ENCODE data around the gene IL1A. TPM values are rescaled to one million over a fixed set of nuclear protein-coding genes. Genes with fewer than 3 reads are reported as not detected.

IL1A gene
- polyA plus RNA-seq, 1 of the 3 experiments (the other 2 are of a cell fraction), result not detected

GRCh38 chr2:112756207-112756606 lies 28.1 kb downstream of the IL1A start:
- Histone ChIP-seq H3K9me2 (no peaks in the 10 kb centered on the region), H3K9me3 (no peaks in the 10 kb centered on the region), H2AFZ (ENCODE audit: low read depth) (no peak overlapping the region), H3K27me3 (ENCODE audit: insufficient read depth) (no peaks in the 10 kb centered on the region), H3K4me1 (ENCODE audit: control insufficient read depth in 1 of 2, insufficient read depth in 2 of 2, low read depth in 1 of 2, low read length in 1 of 2) (peaks cover 0 to 3% of the 10 kb centered on the region in 2 experiments; a peak in 1 of 4 replicates), H3K27ac (ENCODE audit: low read depth in 2 of 2, low read length in 1 of 2) (no peak overlapping the region), H3K4me2 (no peak overlapping the region), H4K20me1 (ENCODE audit: insufficient read depth) (no peaks in the 10 kb centered on the region), H3K9ac (no peak overlapping the region), H3K4me3 (ENCODE audit: low read depth in 2 of 2, low read length in 1 of 2) (no peak overlapping the region), H3F3A (replicated peaks; ENCODE audit: insufficient read depth) (peaks cover 15% of the 10 kb centered on the region), H3K79me2 (ENCODE audit: insufficient read depth) (peaks cover 55% of the 10 kb centered on the region; the same call in 1 of the 2 replicates), H3K36me3 (replicated peaks in 1 of 2; ENCODE audit: control insufficient read depth in 1 of 2, insufficient read depth in 2 of 2, low read length in 1 of 2) (peaks cover 47 to 54% of the 10 kb centered on the region in 2 experiments)
- no peak for DNase-seq
- TF ChIP-seq ELF1 (IDR thresholded peaks at IDR 0.05) (no peak), CHD2 (IDR thresholded peaks at IDR 0.05; ENCODE audit: low read length, partially characterized antibody) (no peak), TEAD4 (IDR thresholded peaks at IDR 0.05; ENCODE audit: borderline replicate concordance, insufficient read depth) (no peak), TAF1 (IDR thresholded peaks at IDR 0.05; ENCODE audit: borderline replicate concordance, low read depth, low read length) (no peak), RFX5 (IDR thresholded peaks at IDR 0.05; ENCODE audit: low read length) (no peak), FOSL2 (IDR thresholded peaks at IDR 0.05; ENCODE audit: borderline replicate concordance, low read depth) (no peak), EP300 (IDR thresholded peaks at IDR 0.05; ENCODE audit: borderline replicate concordance in 1 of 2, low read depth in 1 of 2, low read length in 1 of 2) (no peak), RXRA (IDR thresholded peaks at IDR 0.05; ENCODE audit: borderline replicate concordance, low read depth) (no peak), SMC3 (IDR thresholded peaks at IDR 0.05; ENCODE audit: low read depth, low read length) (no peak), REST (IDR thresholded peaks at IDR 0.05; ENCODE audit: low read depth, low read length) (no peak), IRF3 (IDR thresholded peaks at IDR 0.05; ENCODE audit: low read depth, low read length) (no peak), GATA2 (CRISPR knock-in tag; IDR thresholded peaks at IDR 0.05) (no peak), SIN3A (IDR thresholded peaks at IDR 0.05; ENCODE audit: borderline replicate concordance, low read depth, low read length) (no peak), FOXJ3 (CRISPR knock-in tag; IDR thresholded peaks at IDR 0.05) (no peak), YY1 (IDR thresholded peaks at IDR 0.05; ENCODE audit: low read depth) (no peak), MXI1 (IDR thresholded peaks at IDR 0.05; ENCODE audit: low read depth, low read length) (no peak), RAD21 (IDR thresholded peaks at IDR 0.05; ENCODE audit: low read length) (no peak)
- POLR2A ChIA-PET, result no interaction called here
- WGBS (ENCODE audit: low lambda C conversion rate), result 96% methylated on average over 3 of the region's 3 CpGs
- CTCF ChIA-PET, result interaction anchor here (1.1 to 2.5 kb wide), 3 partner anchors 11 to 186 kb away, joined by 3 to 15 read pairs (median 3); no protein-coding TSS in a partner anchor
